ENCODE results near the gene TPRG1L.

Gene TPRG1L

GRCh38 chr1:3577711-3578432 lies 46.9 kb upstream of the TPRG1L start:
- no peak for TF ChIP-seq CTCF (IDR thresholded peaks at IDR 0.05; ENCODE audit: borderline replicate concordance, extremely low read depth, low read length, poor library complexity, severe bottlenecking)

GRCh38 chr1:3578433-3578805 lies 46.4 kb upstream of the TPRG1L start:
- Histone ChIP-seq H3K4me3 (ENCODE audit: low read depth in 1 of 2, low read length in 2 of 2) (no peak overlapping the region), H3K27me3 (ENCODE audit: insufficient read depth, low read length, poor library complexity) (no peaks in the 10 kb centered on the region), H3K9ac (ENCODE audit: low read depth, low read length) (no peak overlapping the region), H4K20me1 (ENCODE audit: insufficient read depth, low read length) (no peaks in the 10 kb centered on the region; the same call in 1 of the 2 replicates), H3K79me2 (ENCODE audit: insufficient read depth, low read length) (no peaks in the 10 kb centered on the region), H3K27ac (ENCODE audit: low read length) (no peak overlapping the region), H3K4me1 (ENCODE audit: insufficient read depth, low read length) (no peaks in the 10 kb centered on the region), H3K9me3 (ENCODE audit: insufficient read depth, low read length, severe bottlenecking) (no peaks in the 10 kb centered on the region), H3K4me2 (ENCODE audit: insufficient read depth, low read length) (no peak overlapping the region), H2AFZ (ENCODE audit: low read depth, low read length) (no peak overlapping the region), H3K36me3 (ENCODE audit: insufficient read depth, low read length) (no peaks in the 10 kb centered on the region)
- DNase-seq (no peak), ATAC-seq (ENCODE audit: insufficient read depth, low read depth) (no peak)
- TF ChIP-seq CTCF (IDR thresholded peaks at IDR 0.05; ENCODE audit: borderline replicate concordance, extremely low read depth, low read length, poor library complexity, severe bottlenecking): no peak
- TF ChIP-seq EZH2 (IDR thresholded peaks at IDR 0.05; ENCODE audit: borderline replicate concordance, low read depth, low read length, severe bottlenecking): no peak

More at GRCh38 chr1:3577711-3578432, 46.9 kb upstream of the TPRG1L start:
- no peaks in the 10 kb centered on the region for H3K36me3 ChIP-seq (ENCODE audit: insufficient read depth, low read length)
- H3K9me3 ChIP-seq (ENCODE audit: insufficient read depth, low read length, severe bottlenecking): no peaks in the 10 kb centered on the region
- H3K4me2 ChIP-seq (ENCODE audit: insufficient read depth, low read length): no peak overlapping the region
- no peak overlapping the region for H3K9ac ChIP-seq (ENCODE audit: low read depth, low read length)
- H3K27ac ChIP-seq (ENCODE audit: low read length): no peak overlapping the region
- H3K4me1 ChIP-seq (ENCODE audit: insufficient read depth, low read length): no peaks in the 10 kb centered on the region
- ATAC-seq (ENCODE audit: insufficient read depth, low read depth) (no peak), DNase-seq (no peak)
- no peaks in the 10 kb centered on the region for H3K79me2 ChIP-seq (ENCODE audit: insufficient read depth, low read length)
- H3K4me3 ChIP-seq (ENCODE audit: low read depth in 1 of 2, low read length in 2 of 2): no peak overlapping the region
- H2AFZ ChIP-seq (ENCODE audit: low read depth, low read length): no peak overlapping the region
- H3K27me3 ChIP-seq (ENCODE audit: insufficient read depth, low read length, poor library complexity): no peaks in the 10 kb centered on the region
- no peaks in the 10 kb centered on the region; the same call in 1 of the 2 replicates for H4K20me1 ChIP-seq (ENCODE audit: insufficient read depth, low read length)

GRCh38 chr1:3578906-3579305 lies 45.9 kb upstream of the TPRG1L start:
- DNase-seq: no peak
- Histone ChIP-seq H3K4me2 (ENCODE audit: insufficient read depth, low read length) (no peak overlapping the region), H3K9me3 (ENCODE audit: insufficient read depth, low read length, severe bottlenecking) (peaks cover 2% of the 10 kb centered on the region), H3K79me2 (ENCODE audit: insufficient read depth, low read length) (no peaks in the 10 kb centered on the region), H3K4me1 (ENCODE audit: insufficient read depth, low read length) (no peaks in the 10 kb centered on the region), H2AFZ (ENCODE audit: low read depth, low read length) (no peak overlapping the region), H3K27me3 (ENCODE audit: insufficient read depth, low read length, poor library complexity) (no peaks in the 10 kb centered on the region), H4K20me1 (ENCODE audit: insufficient read depth, low read length) (no peaks in the 10 kb centered on the region; the same call in 1 of the 2 replicates), H3K27ac (ENCODE audit: low read length) (no peak overlapping the region), H3K4me3 (ENCODE audit: low read depth in 1 of 2, low read length in 2 of 2) (no peak overlapping the region), H3K36me3 (ENCODE audit: insufficient read depth, low read length) (no peaks in the 10 kb centered on the region), H3K9ac (ENCODE audit: low read depth, low read length) (no peak overlapping the region)
- TF ChIP-seq EZH2 (IDR thresholded peaks at IDR 0.05; ENCODE audit: borderline replicate concordance, low read depth, low read length, severe bottlenecking): no peak
- TF ChIP-seq CTCF (IDR thresholded peaks at IDR 0.05; ENCODE audit: borderline replicate concordance, extremely low read depth, low read length, poor library complexity, severe bottlenecking): no peak
- ATAC-seq (ENCODE audit: insufficient read depth, low read depth): no peak

Data from DND-41 (cell line).